GM12891 (cell line): ENCODE measurements around the gene ITGA7.

Source experiments
- DNase-seq: peaks from one replicate; pipeline ENCODE4 v3.0.0; 2011; ENCODE audit warnings: low spot score; ENCODE audit not compliant: insufficient read length
- FAIRE-seq: peaks from 2 replicates; lab custom pipeline; 2011; peaks lifted over from hg19 to GRCh38; lab: Jason Lieb, UNC
- PAX5 ChIP-seq: IDR thresholded peaks from 2 replicates; pipeline ENCODE4 v1.6.1; 2011; ENCODE audit warnings: low read length, moderate library complexity, mild to moderate bottlenecking; ENCODE audit not compliant: insufficient read depth, severe bottlenecking
- POLR2A ChIP-seq: IDR thresholded peaks from 2 replicates; pipeline ENCODE4 v1.6.1; 2011; ENCODE audit warnings: low read depth, low read length, control low read depth
- POLR2AphosphoS5 ChIP-seq: IDR thresholded peaks from 2 replicates; pipeline ENCODE4 v1.6.1; 2011; ENCODE audit warnings: low read depth, low read length, control low read depth
- POU2F2 ChIP-seq: IDR thresholded peaks from 2 replicates; pipeline ENCODE4 v1.6.1; 2011; ENCODE audit warnings: low read depth, mild to moderate bottlenecking, control low read depth, low read length, moderate library complexity
- SPI1 ChIP-seq: IDR thresholded peaks from 2 replicates; pipeline ENCODE4 v1.6.1; 2011; ENCODE audit warnings: low read depth, low read length, control low read depth
- TAF1 ChIP-seq: IDR thresholded peaks from 2 replicates; pipeline ENCODE4 v1.6.1; 2011; ENCODE audit warnings: low read depth, low read length, control low read depth

Gene ITGA7

GRCh38 chr12:55671746-55672145 is 36.0 kb downstream of the ITGA7 start:
- TF ChIP-seq POU2F2 (no peak), POLR2A (no peak), POLR2AphosphoS5 (no peak), SPI1 (no peak), TAF1 (no peak), PAX5 (no peak)
- no peak for FAIRE-seq
- DNase-seq, result no peak

GRCh38 chr12:55670276-55670675 is 37.4 kb downstream of the ITGA7 start:
- FAIRE-seq (no peak), DNase-seq (no peak)
- TF ChIP-seq TAF1, result no peak
- no peak for TF ChIP-seq POLR2AphosphoS5
- TF ChIP-seq POLR2A, result no peak
- no peak for TF ChIP-seq PAX5
- no peak for TF ChIP-seq SPI1
- no peak for TF ChIP-seq POU2F2

GRCh38 chr12:55666508-55666907 is 41.2 kb downstream of the ITGA7 start:
- no peak for TF ChIP-seq SPI1
- no peak for TF ChIP-seq TAF1
- no peak for TF ChIP-seq POLR2A
- TF ChIP-seq PAX5, result no peak
- no peak for TF ChIP-seq POLR2AphosphoS5
- TF ChIP-seq POU2F2, result no peak
- no peak for DNase-seq
- no peak for FAIRE-seq

- no peak for DNase-seq
- no peak for FAIRE-seq
- TF ChIP-seq POLR2A, result no peak
- no peak for TF ChIP-seq POLR2AphosphoS5
- no peak for TF ChIP-seq POU2F2
- no peak for TF ChIP-seq TAF1
Observed at GRCh38 chr12:55664826-55665225, 42.9 kb downstream of the ITGA7 start.

- DNase-seq (no peak), FAIRE-seq (no peak)
- TF ChIP-seq POLR2A (no peak), POU2F2 (no peak)
Observed at GRCh38 chr12:55663391-55663790, 44.3 kb downstream of the ITGA7 start.

- no peak for DNase-seq
- TF ChIP-seq PAX5, result no peak
- TF ChIP-seq POLR2A, result no peak
- FAIRE-seq, result peak; percentile 82
Observed at GRCh38 chr12:55659486-55660385, 48.0 kb downstream of the ITGA7 start.

GRCh38 chr12:55658635-55659391 is 48.9 kb downstream of the ITGA7 start:
- DNase-seq (no peak), FAIRE-seq (no peak)
- TF ChIP-seq POU2F2, result no peak

- DNase-seq, result no peak
- FAIRE-seq, result no peak
- TF ChIP-seq PAX5 (no peak), POU2F2 (no peak), TAF1 (no peak), POLR2AphosphoS5 (no peak), POLR2A (no peak), SPI1 (no peak)
Observed at GRCh38 chr12:55658212-55658611, 49.5 kb downstream of the ITGA7 start.

GRCh38 chr12:55657212-55657611 is 50.5 kb downstream of the ITGA7 start:
- FAIRE-seq (no peak), DNase-seq (no peak)
- TF ChIP-seq POU2F2 (no peak), TAF1 (no peak), POLR2A (no peak), SPI1 (no peak), POLR2AphosphoS5 (no peak), PAX5 (no peak)
